A549 (cell line): ENCODE data around the gene POLE4. TPM values are rescaled to one million over a fixed set of nuclear protein-coding genes. Genes with fewer than 3 reads are reported as not detected.
A peak's percentile ranks its signal among the peaks of the same experiment; 100 is the strongest.

Experiments used
- CBX2 ChIP-seq: fragments of 200-600 bp; sonication (generic); IDR thresholded peaks from 2 replicates; pipeline ENCODE4 v1.6.1; 2016; ENCODE audit warnings: low read depth, mild to moderate bottlenecking, borderline replicate concordance
- CBX8 ChIP-seq: fragments of 200-600 bp; sonication (generic); IDR thresholded peaks from 2 replicates; pipeline ENCODE4 v1.6.1; 2016
- EHMT2 ChIP-seq: fragments of 200-600 bp; sonication (generic); IDR thresholded peaks from 2 replicates; pipeline ENCODE4 v1.6.1; 2016; ENCODE audit warnings: antibody characterized with exemption, low read depth, mild to moderate bottlenecking, moderate library complexity
- FOSB ChIP-seq: fragments of 250-450 bp; sonication (Bioruptor Pico); IDR thresholded peaks from 2 replicates; pipeline ENCODE4 v1.5.0; 2020; ENCODE audit warnings: mild to moderate bottlenecking, moderate library complexity
- FOSL2 ChIP-seq, 2 experiments: fragments of 450-650 bp in 1 of 2; fragments of >200 bp in 1 of 2; sonication (Bioruptor Twin) in 1 of 2; formaldehyde crosslinking; IDR thresholded peaks; 2 replicates each; pipeline versions ENCODE4 v1.5.0 to v1.6.1; 2016 to 2020; ENCODE audit warnings: mild to moderate bottlenecking in 1 of 2, moderate library complexity in 1 of 2
- GATA3 ChIP-seq: IDR thresholded peaks from 2 replicates; pipeline ENCODE4 v1.6.1; 2012; ENCODE audit warnings: borderline replicate concordance
- HDAC2 ChIP-seq: fragments of 200-600 bp; sonication (generic); IDR thresholded peaks from 2 replicates; pipeline ENCODE4 v1.6.1; 2016
- HEYL ChIP-seq: fragments of 250-450 bp; sonication (Bioruptor Pico); IDR thresholded peaks from 2 replicates; pipeline ENCODE4 v1.8.0; 2021; ENCODE audit warnings: mild to moderate bottlenecking, moderate library complexity
- HMGXB4 ChIP-seq: fragments of 250-450 bp; sonication (Bioruptor Pico); IDR thresholded peaks from 2 replicates; pipeline ENCODE4 v1.5.0; 2021; ENCODE audit warnings: mild to moderate bottlenecking, moderate library complexity, borderline replicate concordance
- HOXA7 ChIP-seq: fragments of 250-450 bp; sonication (Bioruptor Pico); IDR thresholded peaks from 2 replicates; pipeline ENCODE4 v1.5.0; 2020; ENCODE audit warnings: mild to moderate bottlenecking, moderate library complexity
- HOXB13 ChIP-seq: fragments of 250-450 bp; sonication (Bioruptor Pico); IDR thresholded peaks from 2 replicates; pipeline ENCODE4 v1.5.0; 2020; ENCODE audit warnings: low read depth, mild to moderate bottlenecking, moderate library complexity
- HOXB5 ChIP-seq: fragments of 250-450 bp; sonication (Bioruptor Pico); IDR thresholded peaks from 2 replicates; pipeline ENCODE4 v1.5.0; 2020; ENCODE audit warnings: mild to moderate bottlenecking, moderate library complexity
- JUN ChIP-seq, 2 experiments: fragments of >200 bp; sonication (Bioruptor Twin); formaldehyde crosslinking; IDR thresholded peaks; 2 replicates in 1 of 2; 3 replicates in 1 of 2; pipeline ENCODE4 v1.6.1; 2016 to 2017
- JUNB ChIP-seq: fragments of >200 bp; sonication (Bioruptor Twin); formaldehyde crosslinking; IDR thresholded peaks from 2 replicates; pipeline ENCODE4 v1.6.1; 2016
- KDM1A ChIP-seq: fragments of 200-600 bp; sonication (generic); IDR thresholded peaks from 2 replicates; pipeline ENCODE4 v1.6.1; 2016; ENCODE audit warnings: low read depth, mild to moderate bottlenecking
- MAZ ChIP-seq: fragments of 150-350 bp; IDR thresholded peaks from 2 replicates; pipeline ENCODE4 v1.6.1; 2014; ENCODE audit warnings: antibody characterized with exemption, low read depth, low read length, borderline replicate concordance
- MYC ChIP-seq: IDR thresholded peaks from 2 replicates; pipeline ENCODE4 v1.6.1; 2012; ENCODE audit warnings: mild to moderate bottlenecking, inconsistent platforms, low read length, improper control_type of control experiment, borderline replicate concordance
- NFE2L2 ChIP-seq: fragments of 150-350 bp; conservative IDR thresholded peaks from 2 replicates; pipeline ENCODE4 v1.6.1; 2014; ENCODE audit warnings: low read length
- POLR2AphosphoS2 ChIP-seq: conservative IDR thresholded peaks from 2 replicates; pipeline ENCODE4 v1.6.1; 2012; ENCODE audit warnings: low read length, improper control_type of control experiment, inconsistent platforms
- RCOR1 ChIP-seq: fragments of 150-350 bp; IDR thresholded peaks from 2 replicates; pipeline ENCODE4 v1.6.1; 2014; ENCODE audit warnings: antibody characterized with exemption, low read length, low read depth
- SREBF2 ChIP-seq: fragments of 450-650 bp; IDR thresholded peaks from 2 replicates; pipeline ENCODE4 v1.6.1; 2014; ENCODE audit warnings: mild to moderate bottlenecking, moderate library complexity
- USF2 ChIP-seq: fragments of 450-650 bp; IDR thresholded peaks from 2 replicates; pipeline ENCODE4 v1.6.1; 2014; ENCODE audit warnings: antibody characterized with exemption
- ZFP36 ChIP-seq: fragments of 450-650 bp; IDR thresholded peaks from 2 replicates; pipeline ENCODE4 v1.6.1; 2014; ENCODE audit warnings: borderline replicate concordance; ENCODE audit not compliant: partially characterized antibody
- ZSCAN20 ChIP-seq: fragments of 250-450 bp; sonication (Bioruptor Pico); IDR thresholded peaks from 2 replicates; pipeline ENCODE4 v1.8.0; 2022; ENCODE audit warnings: mild to moderate bottlenecking, moderate library complexity
- polyA plus RNA-seq, 4 experiments: library from polyadenylated mRNA; depleted of rRNA in 3 of 4; stranded (reverse); fragments of >200 nt; fragmentation: RNase III in 1 of 4; extraction: RNeasy Plus Mini Kit Qiagen cat#74134 plus additional on column Dnase treatment in 1 of 4; gene quantifications; 2 replicates in 3 of 4; 3 replicates in 1 of 4; pipeline ENCODE4 v1.2.3, GENCODE V29; 2011 to 2017
- TF ChIP-seq, protein P1 (sequence below): fragments of 200-600 bp; sonication (generic); IDR thresholded peaks from 2 replicates; pipeline ENCODE4 v1.6.1; 2016; ENCODE audit warnings: antibody characterized with exemption, mild to moderate bottlenecking, moderate library complexity
- TF ChIP-seq, protein P2 (sequence below): IDR thresholded peaks from 2 replicates; pipeline ENCODE4 v1.6.1; 2012; ENCODE audit warnings: low read depth, borderline replicate concordance

POLE4 gene
- polyA plus RNA-seq, 2 of the 4 experiments (the other 2 are of a cell fraction) = 88.5 to 90.4 TPM

GRCh38 chr2:74958274-74959105 lies at the start of gene POLE4 (continued):
- TF ChIP-seq, protein P1, sequence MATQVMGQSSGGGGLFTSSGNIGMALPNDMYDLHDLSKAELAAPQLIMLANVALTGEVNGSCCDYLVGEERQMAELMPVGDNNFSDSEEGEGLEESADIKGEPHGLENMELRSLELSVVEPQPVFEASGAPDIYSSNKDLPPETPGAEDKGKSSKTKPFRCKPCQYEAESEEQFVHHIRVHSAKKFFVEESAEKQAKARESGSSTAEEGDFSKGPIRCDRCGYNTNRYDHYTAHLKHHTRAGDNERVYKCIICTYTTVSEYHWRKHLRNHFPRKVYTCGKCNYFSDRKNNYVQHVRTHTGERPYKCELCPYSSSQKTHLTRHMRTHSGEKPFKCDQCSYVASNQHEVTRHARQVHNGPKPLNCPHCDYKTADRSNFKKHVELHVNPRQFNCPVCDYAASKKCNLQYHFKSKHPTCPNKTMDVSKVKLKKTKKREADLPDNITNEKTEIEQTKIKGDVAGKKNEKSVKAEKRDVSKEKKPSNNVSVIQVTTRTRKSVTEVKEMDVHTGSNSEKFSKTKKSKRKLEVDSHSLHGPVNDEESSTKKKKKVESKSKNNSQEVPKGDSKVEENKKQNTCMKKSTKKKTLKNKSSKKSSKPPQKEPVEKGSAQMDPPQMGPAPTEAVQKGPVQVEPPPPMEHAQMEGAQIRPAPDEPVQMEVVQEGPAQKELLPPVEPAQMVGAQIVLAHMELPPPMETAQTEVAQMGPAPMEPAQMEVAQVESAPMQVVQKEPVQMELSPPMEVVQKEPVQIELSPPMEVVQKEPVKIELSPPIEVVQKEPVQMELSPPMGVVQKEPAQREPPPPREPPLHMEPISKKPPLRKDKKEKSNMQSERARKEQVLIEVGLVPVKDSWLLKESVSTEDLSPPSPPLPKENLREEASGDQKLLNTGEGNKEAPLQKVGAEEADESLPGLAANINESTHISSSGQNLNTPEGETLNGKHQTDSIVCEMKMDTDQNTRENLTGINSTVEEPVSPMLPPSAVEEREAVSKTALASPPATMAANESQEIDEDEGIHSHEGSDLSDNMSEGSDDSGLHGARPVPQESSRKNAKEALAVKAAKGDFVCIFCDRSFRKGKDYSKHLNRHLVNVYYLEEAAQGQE = peak; percentile 37; the same call in 1 of the 2 replicates
- TF ChIP-seq HEYL (CRISPR knock-in tag) (no peak), JUNB (no peak), JUN (IDR thresholded peaks at IDR 0.05) (peak; percentile 98 to 99), HOXA7 (CRISPR knock-in tag) (no peak), USF2 (peak; percentile 69), NFE2L2 (no peak), GATA3 (0 out of 2 replicates have a peak, but pooled peaks have one; percentile 32), MYC (peak; percentile 97), FOSL2 (IDR thresholded peaks at IDR 0.05) (no peak), FOSL2 (CRISPR knock-in tag; IDR thresholded peaks at IDR 0.05) (peak; percentile 28; the same call in 1 of the 2 replicates), RCOR1 (no peak), FOSB (CRISPR knock-in tag) (no peak), ZFP36 (no peak), HDAC2 (0 out of 2 replicates have a peak, but pooled peaks have one; percentile 24), HMGXB4 (CRISPR knock-in tag) (no peak; the same call in 1 of the 2 replicates), KDM1A (no peak), HOXB13 (CRISPR knock-in tag) (peak; percentile 95), CBX8 (no peak), ZSCAN20 (CRISPR knock-in tag) (no peak), SREBF2 (no peak), HOXB5 (CRISPR knock-in tag) (peak; percentile 96), EHMT2 (no peak), CBX2 (no peak), POLR2AphosphoS2 (no peak), MAZ (no peak)
- TF ChIP-seq, protein P2, sequence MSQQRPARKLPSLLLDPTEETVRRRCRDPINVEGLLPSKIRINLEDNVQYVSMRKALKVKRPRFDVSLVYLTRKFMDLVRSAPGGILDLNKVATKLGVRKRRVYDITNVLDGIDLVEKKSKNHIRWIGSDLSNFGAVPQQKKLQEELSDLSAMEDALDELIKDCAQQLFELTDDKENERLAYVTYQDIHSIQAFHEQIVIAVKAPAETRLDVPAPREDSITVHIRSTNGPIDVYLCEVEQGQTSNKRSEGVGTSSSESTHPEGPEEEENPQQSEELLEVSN = peak; percentile 98
